Measurements from ENCODE around the gene MAML3. TPM values are rescaled to one million over a fixed set of nuclear protein-coding genes. Genes with fewer than 3 reads are reported as not detected.

Gene MAML3
- total RNA-seq, 1 donor from 2014 or later: 8.1 TPM

DNA sequence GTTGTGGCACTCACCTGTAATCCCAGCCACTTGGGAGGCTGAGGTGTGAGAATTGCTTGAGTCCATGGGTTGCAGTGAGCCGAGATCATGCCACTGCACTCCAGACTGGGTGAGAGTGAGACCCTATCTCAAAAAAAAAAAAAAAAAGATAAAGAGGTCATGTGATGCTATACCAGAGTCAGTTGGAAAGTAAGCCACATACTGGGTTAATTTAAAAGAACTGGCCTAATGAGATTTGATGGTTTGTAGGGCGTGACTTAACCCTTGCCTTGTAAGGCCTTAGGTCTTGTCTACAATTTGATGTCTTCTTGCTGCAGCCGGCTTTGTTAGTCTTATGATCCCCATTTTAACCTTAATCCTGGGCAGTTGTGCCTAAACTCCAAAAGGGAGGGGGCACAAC is 483.2 kb downstream of the MAML3 start:
- H3K4me3 ChIP-seq (ENCODE audit: insufficient read depth, low read depth, low read length): no peak overlapping the region
- no peaks in the 10 kb centered on the region for H3K36me3 Mint-ChIP-seq (ENCODE audit: low read depth, unreplicated experiment)
- no peak overlapping the region for H3K4me2 ChIP-seq (ENCODE audit: low read length)
- no peak for FAIRE-seq
- no peaks in the 10 kb centered on the region for H3K9me3 Mint-ChIP-seq (ENCODE audit: unreplicated experiment)
- H3K4me1 ChIP-seq (ENCODE audit: insufficient read depth, low read length): peaks cover 4% of the 10 kb centered on the region
- peaks cover 11% of the 10 kb centered on the region for H3K79me2 ChIP-seq (ENCODE audit: insufficient read depth, low read length)
- H3K27ac Mint-ChIP-seq (ENCODE audit: unreplicated experiment): no peak overlapping the region
- H3K36me3 ChIP-seq (ENCODE audit: insufficient read depth, low read length): no peaks in the 10 kb centered on the region
- H3K9ac ChIP-seq (ENCODE audit: low read length): no peak overlapping the region
- H3K27ac ChIP-seq (ENCODE audit: low read depth, low read length): no peak overlapping the region
- H3K4me3 Mint-ChIP-seq (ENCODE audit: unreplicated experiment): no peak overlapping the region
- no peaks in the 10 kb centered on the region for H3K27me3 ChIP-seq (ENCODE audit: insufficient read depth, low read length)
- H3K9me3 ChIP-seq (ENCODE audit: insufficient read depth, low read depth, low read length): no peaks in the 10 kb centered on the region
- H2AFZ ChIP-seq (ENCODE audit: low read depth, low read length): no peak overlapping the region
- TF ChIP-seq, protein P1, sequence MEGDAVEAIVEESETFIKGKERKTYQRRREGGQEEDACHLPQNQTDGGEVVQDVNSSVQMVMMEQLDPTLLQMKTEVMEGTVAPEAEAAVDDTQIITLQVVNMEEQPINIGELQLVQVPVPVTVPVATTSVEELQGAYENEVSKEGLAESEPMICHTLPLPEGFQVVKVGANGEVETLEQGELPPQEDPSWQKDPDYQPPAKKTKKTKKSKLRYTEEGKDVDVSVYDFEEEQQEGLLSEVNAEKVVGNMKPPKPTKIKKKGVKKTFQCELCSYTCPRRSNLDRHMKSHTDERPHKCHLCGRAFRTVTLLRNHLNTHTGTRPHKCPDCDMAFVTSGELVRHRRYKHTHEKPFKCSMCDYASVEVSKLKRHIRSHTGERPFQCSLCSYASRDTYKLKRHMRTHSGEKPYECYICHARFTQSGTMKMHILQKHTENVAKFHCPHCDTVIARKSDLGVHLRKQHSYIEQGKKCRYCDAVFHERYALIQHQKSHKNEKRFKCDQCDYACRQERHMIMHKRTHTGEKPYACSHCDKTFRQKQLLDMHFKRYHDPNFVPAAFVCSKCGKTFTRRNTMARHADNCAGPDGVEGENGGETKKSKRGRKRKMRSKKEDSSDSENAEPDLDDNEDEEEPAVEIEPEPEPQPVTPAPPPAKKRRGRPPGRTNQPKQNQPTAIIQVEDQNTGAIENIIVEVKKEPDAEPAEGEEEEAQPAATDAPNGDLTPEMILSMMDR (IDR thresholded peaks at IDR 0.05; ENCODE audit: insufficient read depth, low read depth, low read length): no peak
- TF ChIP-seq EZH2 (IDR thresholded peaks at IDR 0.05; ENCODE audit: insufficient read depth, low read length): no peak
- no peaks in the 10 kb centered on the region for H3K27me3 Mint-ChIP-seq (ENCODE audit: low read depth, unreplicated experiment)
- H4K20me1 ChIP-seq (ENCODE audit: insufficient read depth, low read length): no peaks in the 10 kb centered on the region
- H3K4me1 Mint-ChIP-seq (ENCODE audit: low read depth, unreplicated experiment): peaks cover 11% of the 10 kb centered on the region
- no peak for DNase-seq (ENCODE audit: low read depth)

DNA sequence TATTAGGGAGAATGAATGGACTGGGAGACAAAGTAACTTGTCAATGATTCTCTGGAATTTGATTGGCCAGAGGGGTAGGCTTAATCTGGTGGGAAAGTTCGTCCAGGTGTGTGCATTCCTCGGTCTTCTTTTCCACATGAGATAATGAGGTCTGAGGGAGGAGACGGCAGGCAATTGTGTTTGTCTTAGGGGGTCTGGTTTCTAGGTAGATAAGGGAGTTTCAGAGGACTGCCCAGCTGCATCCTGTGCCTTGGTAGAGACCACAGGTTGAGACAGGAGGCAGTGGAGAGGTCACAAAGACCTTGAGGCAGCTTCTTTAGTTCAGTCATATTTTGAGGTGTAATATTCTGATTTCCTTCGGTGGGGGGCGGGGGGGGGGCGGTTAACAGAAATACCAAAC is 484.1 kb downstream of the MAML3 start:
- H3K27me3 ChIP-seq (ENCODE audit: insufficient read depth, low read length): no peaks in the 10 kb centered on the region
- H3K9ac ChIP-seq (ENCODE audit: low read length): no peak overlapping the region
- no peak overlapping the region for H2AFZ ChIP-seq (ENCODE audit: low read depth, low read length)
- FAIRE-seq (no peak), DNase-seq (ENCODE audit: low read depth) (no peak)
- no peak overlapping the region for H3K27ac ChIP-seq (ENCODE audit: low read depth, low read length)
- H3K79me2 ChIP-seq (ENCODE audit: insufficient read depth, low read length): peaks cover 11% of the 10 kb centered on the region
- no peak for TF ChIP-seq EZH2 (IDR thresholded peaks at IDR 0.05; ENCODE audit: insufficient read depth, low read length)
- TF ChIP-seq, protein P1 (IDR thresholded peaks at IDR 0.05; ENCODE audit: insufficient read depth, low read depth, low read length): no peak
- H3K9me3 ChIP-seq (ENCODE audit: insufficient read depth, low read depth, low read length): no peaks in the 10 kb centered on the region
- H3K4me3 ChIP-seq (ENCODE audit: insufficient read depth, low read depth, low read length): no peak overlapping the region
- peaks cover 10% of the 10 kb centered on the region for H3K4me1 ChIP-seq (ENCODE audit: insufficient read depth, low read length)
- Mint-ChIP-seq H3K27ac (ENCODE audit: unreplicated experiment) (no peak overlapping the region), H3K4me3 (ENCODE audit: unreplicated experiment) (no peak overlapping the region), H3K36me3 (ENCODE audit: low read depth, unreplicated experiment) (no peaks in the 10 kb centered on the region), H3K9me3 (ENCODE audit: unreplicated experiment) (no peaks in the 10 kb centered on the region), H3K27me3 (ENCODE audit: low read depth, unreplicated experiment) (no peaks in the 10 kb centered on the region), H3K4me1 (ENCODE audit: low read depth, unreplicated experiment) (peaks cover 16% of the 10 kb centered on the region)
- no peaks in the 10 kb centered on the region for H3K36me3 ChIP-seq (ENCODE audit: insufficient read depth, low read length)
- H4K20me1 ChIP-seq (ENCODE audit: insufficient read depth, low read length): no peaks in the 10 kb centered on the region
- no peak overlapping the region for H3K4me2 ChIP-seq (ENCODE audit: low read length)

GRCh38 chr4:139669335-139669734 is 484.6 kb downstream of the MAML3 start:
- Mint-ChIP-seq H3K27me3 (ENCODE audit: low read depth, unreplicated experiment) (no peaks in the 10 kb centered on the region), H3K36me3 (ENCODE audit: low read depth, unreplicated experiment) (no peaks in the 10 kb centered on the region), H3K27ac (ENCODE audit: unreplicated experiment) (no peak overlapping the region), H3K4me3 (ENCODE audit: unreplicated experiment) (no peak overlapping the region), H3K9me3 (ENCODE audit: unreplicated experiment) (no peaks in the 10 kb centered on the region), H3K4me1 (ENCODE audit: low read depth, unreplicated experiment) (peaks cover 16% of the 10 kb centered on the region)
- Histone ChIP-seq H3K4me2 (ENCODE audit: low read length) (no peak overlapping the region), H2AFZ (ENCODE audit: low read depth, low read length) (no peak overlapping the region), H4K20me1 (ENCODE audit: insufficient read depth, low read length) (no peaks in the 10 kb centered on the region), H3K79me2 (ENCODE audit: insufficient read depth, low read length) (peaks cover 11% of the 10 kb centered on the region), H3K9ac (ENCODE audit: low read length) (no peak overlapping the region), H3K27me3 (ENCODE audit: insufficient read depth, low read length) (no peaks in the 10 kb centered on the region), H3K36me3 (ENCODE audit: insufficient read depth, low read length) (no peaks in the 10 kb centered on the region), H3K4me3 (ENCODE audit: insufficient read depth, low read depth, low read length) (no peak overlapping the region), H3K27ac (ENCODE audit: low read depth, low read length) (no peak overlapping the region), H3K4me1 (ENCODE audit: insufficient read depth, low read length) (peaks cover 10% of the 10 kb centered on the region), H3K9me3 (ENCODE audit: insufficient read depth, low read depth, low read length) (no peaks in the 10 kb centered on the region)
- no peak for DNase-seq (ENCODE audit: low read depth)
- no peak for FAIRE-seq
- TF ChIP-seq, protein P1 (IDR thresholded peaks at IDR 0.05; ENCODE audit: insufficient read depth, low read depth, low read length): no peak
- TF ChIP-seq EZH2 (IDR thresholded peaks at IDR 0.05; ENCODE audit: insufficient read depth, low read length): no peak

Data from astrocyte (in vitro differentiated cells and primary cell).